HL-60 (cell line): ENCODE measurements around the gene ECSCR.

Experiments
- CTCF ChIP-seq: IDR thresholded peaks from one replicate; pipeline ENCODE4 v1.5.1; 2011; ENCODE audit warnings: low read length, control low read depth, inconsistent platforms; ENCODE audit not compliant: insufficient read depth
- GABPA ChIP-seq: IDR thresholded peaks from 2 replicates; pipeline ENCODE4 v1.6.1; 2012; ENCODE audit warnings: low read depth
- POLR2AphosphoS5 ChIP-seq: IDR thresholded peaks from 2 replicates; pipeline ENCODE4 v1.6.1; 2012; ENCODE audit warnings: low read depth
- SPI1 ChIP-seq: IDR thresholded peaks from 2 replicates; pipeline ENCODE4 v1.6.1; 2012; ENCODE audit warnings: low read depth, mild to moderate bottlenecking, borderline replicate concordance

- TF ChIP-seq CTCF (no peak), SPI1 (no peak), POLR2AphosphoS5 (no peak), GABPA (no peak)
These were observed 45.3 kb downstream of the ECSCR start for GRCh38 chr5:139417214-139417613.
